Dendritic cell treated with granulocyte-macrophage colony-stimulating factor and Interleukin-4, amounts not matched to agents 40 ng/mL and 50 ng/mL, for 4 days (primary cell): ENCODE measurements around the gene CRKL.
"Not testable (repeated sequence)": the region's sequence is repeated elsewhere in the genome, so short reads cannot be mapped to it uniquely, and the experiment has no call there.

Experiments used
- H3K27ac Mint-ChIP-seq: one replicate; pipeline ENCODE4 v1.8.0; 2022; ENCODE audit warnings: mild to moderate bottlenecking, mixed read lengths
- H3K27me3 Mint-ChIP-seq: one replicate; pipeline ENCODE4 v1.8.0; 2022; ENCODE audit warnings: mild to moderate bottlenecking, mixed read lengths
- H3K36me3 Mint-ChIP-seq: one replicate; pipeline ENCODE4 v1.8.0; 2022; ENCODE audit warnings: low read depth, mixed read lengths
- H3K4me1 Mint-ChIP-seq: one replicate; pipeline ENCODE4 v1.8.0; 2022; ENCODE audit warnings: low read depth, mixed read lengths
- H3K4me3 Mint-ChIP-seq: one replicate; pipeline ENCODE4 v1.8.0; 2022; ENCODE audit warnings: mild to moderate bottlenecking, moderate library complexity, mixed read lengths
- H3K9me3 Mint-ChIP-seq: one replicate; pipeline ENCODE4 v1.8.0; 2022; ENCODE audit warnings: mixed read lengths
- intact Hi-C: fragments of 100-400 bp; cut with micrococcal nuclease; formaldehyde crosslinking; loops from one replicate; pipeline ENCODE4 v1.15.0; 2022

CRKL gene

GRCh38 chr22:20908717-20909116, 8.5 kb upstream of the CRKL start:
- H3K4me1 Mint-ChIP-seq = peaks cover 27% of the 10 kb centered on the region
- H3K9me3 Mint-ChIP-seq, H3K27me3 Mint-ChIP-seq, H3K36me3 Mint-ChIP-seq, H3K27ac Mint-ChIP-seq, H3K4me3 Mint-ChIP-seq, intact Hi-C loops: not testable (repeated sequence)

- Mint-ChIP-seq H3K27me3 (no peaks in the 10 kb centered on the region), H3K9me3 (no peaks in the 10 kb centered on the region), H3K27ac (peak overlapping the region; percentile 35), H3K4me3 (no peak overlapping the region), H3K4me1 (peaks cover 22% of the 10 kb centered on the region), H3K36me3 (no peaks in the 10 kb centered on the region)
- intact Hi-C loops = no loop called here
These were observed 7.5 kb upstream of the CRKL start for GRCh38 chr22:20909543-20910303.

GRCh38 chr22:20912494-20912893, 4.7 kb upstream of the CRKL start:
- intact Hi-C loops = no loop called here
- H3K9me3 Mint-ChIP-seq = no peaks in the 10 kb centered on the region
- H3K4me3 Mint-ChIP-seq = no peak overlapping the region
- peaks cover 20% of the 10 kb centered on the region for H3K4me1 Mint-ChIP-seq
- H3K27ac Mint-ChIP-seq = no peak overlapping the region
- H3K27me3 Mint-ChIP-seq = no peaks in the 10 kb centered on the region
- peaks cover 2% of the 10 kb centered on the region for H3K36me3 Mint-ChIP-seq

GRCh38 chr22:20918663-20919218, 1.5 kb downstream of the CRKL start:
- peak overlapping the region; percentile 97 for H3K4me3 Mint-ChIP-seq
- H3K27ac Mint-ChIP-seq = peak overlapping the region; percentile 83
- no peaks in the 10 kb centered on the region for H3K9me3 Mint-ChIP-seq
- peaks cover 29% of the 10 kb centered on the region for H3K36me3 Mint-ChIP-seq
- intact Hi-C loops = no loop called here
- no peaks in the 10 kb centered on the region for H3K27me3 Mint-ChIP-seq
- H3K4me1 Mint-ChIP-seq = peaks cover 53% of the 10 kb centered on the region

- H3K27ac Mint-ChIP-seq = no peak overlapping the region
- H3K4me3 Mint-ChIP-seq = peak overlapping the region; percentile 97
- H3K9me3 Mint-ChIP-seq = no peaks in the 10 kb centered on the region
- peaks cover 58% of the 10 kb centered on the region for H3K4me1 Mint-ChIP-seq
- peaks cover 35% of the 10 kb centered on the region for H3K36me3 Mint-ChIP-seq
- intact Hi-C loops = no loop called here
- H3K27me3 Mint-ChIP-seq = no peaks in the 10 kb centered on the region
These were observed 2.5 kb downstream of the CRKL start for GRCh38 chr22:20919718-20920117.

GRCh38 chr22:20920881-20921203, 3.6 kb downstream of the CRKL start:
- no peaks in the 10 kb centered on the region for H3K27me3 Mint-ChIP-seq
- peak overlapping the region; percentile 14 for H3K27ac Mint-ChIP-seq
- intact Hi-C loops = no loop called here
- H3K4me3 Mint-ChIP-seq = peak overlapping the region; percentile 97
- no peaks in the 10 kb centered on the region for H3K9me3 Mint-ChIP-seq
- peaks cover 68% of the 10 kb centered on the region for H3K4me1 Mint-ChIP-seq
- H3K36me3 Mint-ChIP-seq = peaks cover 45% of the 10 kb centered on the region

GRCh38 chr22:20922141-20922751, 5.0 kb downstream of the CRKL start:
- H3K4me3 Mint-ChIP-seq = no peak overlapping the region

GRCh38 chr22:20926243-20926642, 9.0 kb downstream of the CRKL start:
- intact Hi-C loops = no loop called here
- peak overlapping the region; percentile 49 for H3K4me3 Mint-ChIP-seq
- no peaks in the 10 kb centered on the region for H3K27me3 Mint-ChIP-seq
- no peaks in the 10 kb centered on the region for H3K9me3 Mint-ChIP-seq
- H3K4me1 Mint-ChIP-seq = peaks cover 82% of the 10 kb centered on the region
- H3K27ac Mint-ChIP-seq = peak overlapping the region; percentile 80
- H3K36me3 Mint-ChIP-seq = peaks cover 22% of the 10 kb centered on the region

More at GRCh38 chr22:20922141-20922751, 5.0 kb downstream of the CRKL start:
- peak overlapping the region; percentile 47 for H3K27ac Mint-ChIP-seq
- no peaks in the 10 kb centered on the region for H3K9me3 Mint-ChIP-seq
- intact Hi-C loops = no loop called here
- H3K27me3 Mint-ChIP-seq = no peaks in the 10 kb centered on the region
- H3K4me1 Mint-ChIP-seq = peaks cover 69% of the 10 kb centered on the region
- H3K36me3 Mint-ChIP-seq = peaks cover 45% of the 10 kb centered on the region

GRCh38 chr22:20927940-20928572, 10.8 kb downstream of the CRKL start:
- Mint-ChIP-seq H3K4me1 (peaks cover 75% of the 10 kb centered on the region), H3K27me3 (no peaks in the 10 kb centered on the region), H3K4me3 (no peak overlapping the region), H3K36me3 (peaks cover 15% of the 10 kb centered on the region), H3K9me3 (no peaks in the 10 kb centered on the region), H3K27ac (peak overlapping the region; percentile 15)
- intact Hi-C loops = no loop called here

- H3K27ac Mint-ChIP-seq = peak overlapping the region; percentile 15
- H3K4me3 Mint-ChIP-seq = no peak overlapping the region
- no peaks in the 10 kb centered on the region for H3K9me3 Mint-ChIP-seq
These were observed 11.4 kb downstream of the CRKL start for GRCh38 chr22:20928573-20928967.

GRCh38 chr22:20930004-20930403, 12.8 kb downstream of the CRKL start:
- H3K27ac Mint-ChIP-seq = no peak overlapping the region
- peaks cover 26% of the 10 kb centered on the region for H3K36me3 Mint-ChIP-seq
- intact Hi-C loops = no loop called here
- no peaks in the 10 kb centered on the region for H3K9me3 Mint-ChIP-seq
- peaks cover 58% of the 10 kb centered on the region for H3K4me1 Mint-ChIP-seq
- no peaks in the 10 kb centered on the region for H3K27me3 Mint-ChIP-seq
- H3K4me3 Mint-ChIP-seq = no peak overlapping the region

More at GRCh38 chr22:20928573-20928967, 11.4 kb downstream of the CRKL start:
- intact Hi-C loops = no loop called here
- Mint-ChIP-seq H3K27me3 (no peaks in the 10 kb centered on the region), H3K36me3 (peaks cover 20% of the 10 kb centered on the region), H3K4me1 (peaks cover 72% of the 10 kb centered on the region)

- Mint-ChIP-seq H3K4me1 (peaks cover 54% of the 10 kb centered on the region), H3K36me3 (peaks cover 26% of the 10 kb centered on the region)
- H3K27ac Mint-ChIP-seq, H3K9me3 Mint-ChIP-seq, H3K27me3 Mint-ChIP-seq, intact Hi-C loops, H3K4me3 Mint-ChIP-seq: not testable (repeated sequence)
These were observed 13.2 kb downstream of the CRKL start for GRCh38 chr22:20930435-20930834.

- Mint-ChIP-seq H3K9me3 (no peaks in the 10 kb centered on the region), H3K27me3 (no peaks in the 10 kb centered on the region), H3K4me1 (peaks cover 51% of the 10 kb centered on the region), H3K36me3 (peaks cover 31% of the 10 kb centered on the region), H3K27ac (no peak overlapping the region), H3K4me3 (no peak overlapping the region)
- intact Hi-C loops = no loop called here
These were observed 14.0 kb downstream of the CRKL start for GRCh38 chr22:20931126-20931654.

- H3K27ac Mint-ChIP-seq = no peak overlapping the region
- intact Hi-C loops = no loop called here
- peaks cover 41% of the 10 kb centered on the region for H3K4me1 Mint-ChIP-seq
- no peaks in the 10 kb centered on the region for H3K27me3 Mint-ChIP-seq
- H3K36me3 Mint-ChIP-seq = peaks cover 53% of the 10 kb centered on the region
- H3K9me3 Mint-ChIP-seq = no peaks in the 10 kb centered on the region
- H3K4me3 Mint-ChIP-seq = no peak overlapping the region
These were observed 16.7 kb downstream of the CRKL start for GRCh38 chr22:20933910-20934309.
